NCI-H345 (cell line): ENCODE results near the gene ZNF57.
"Not testable (repeated sequence)": the region's sequence is repeated elsewhere in the genome, so short reads cannot be mapped to it uniquely, and the experiment has no call there.

Experiments
- DNase-seq: peaks from one replicate; lab custom pipeline; 2025; lab: John Stamatoyannopoulos, UW

The ZNF57 gene

DNA sequence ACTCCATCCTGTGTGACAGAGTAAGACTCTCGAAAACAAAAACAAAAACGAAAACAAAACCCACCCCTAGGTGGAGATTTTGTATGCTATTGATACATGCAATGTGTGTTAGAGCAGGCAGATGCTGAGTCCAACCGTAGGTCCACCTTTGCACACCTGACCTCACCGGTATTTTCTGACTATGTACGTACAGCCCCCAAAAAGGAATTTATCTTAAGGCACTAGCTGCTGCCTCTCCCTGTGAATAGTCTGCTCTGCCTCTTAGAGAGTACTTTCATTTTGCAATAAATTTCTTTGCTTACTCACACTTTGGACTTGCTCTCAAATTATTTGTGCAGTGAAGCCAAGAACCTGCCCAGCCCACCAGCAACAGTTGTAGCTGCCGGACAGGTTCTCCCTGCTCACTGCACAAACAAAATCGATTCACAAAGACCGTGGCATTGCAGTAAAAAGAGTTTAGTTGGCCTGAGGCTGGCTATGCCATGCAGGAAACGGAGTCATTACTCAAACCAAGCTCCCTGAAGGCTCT is 52.3 kb downstream of the ZNF57 start:
- DNase-seq, result peak; percentile 22

DNA sequence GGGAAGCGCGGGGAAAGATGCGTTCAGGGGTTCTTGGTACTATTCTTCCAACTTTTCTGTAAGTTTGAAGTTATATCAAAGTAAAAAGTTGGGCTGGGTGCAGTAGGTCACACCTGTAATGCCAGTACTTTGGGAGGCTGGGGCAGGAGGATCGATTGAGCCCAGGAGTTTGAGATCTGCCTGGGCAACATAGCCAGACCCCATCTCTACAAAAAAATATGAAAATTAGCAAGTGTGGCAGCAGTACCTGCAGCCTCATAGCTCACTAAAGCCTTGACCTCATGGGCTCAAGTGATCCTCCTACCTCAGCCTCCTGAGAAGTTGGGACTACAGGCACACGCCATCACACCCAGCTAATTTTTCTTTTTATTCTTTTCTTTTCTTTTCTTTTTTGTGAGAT is 56.4 kb downstream of the ZNF57 start:
- no peak for DNase-seq

DNA sequence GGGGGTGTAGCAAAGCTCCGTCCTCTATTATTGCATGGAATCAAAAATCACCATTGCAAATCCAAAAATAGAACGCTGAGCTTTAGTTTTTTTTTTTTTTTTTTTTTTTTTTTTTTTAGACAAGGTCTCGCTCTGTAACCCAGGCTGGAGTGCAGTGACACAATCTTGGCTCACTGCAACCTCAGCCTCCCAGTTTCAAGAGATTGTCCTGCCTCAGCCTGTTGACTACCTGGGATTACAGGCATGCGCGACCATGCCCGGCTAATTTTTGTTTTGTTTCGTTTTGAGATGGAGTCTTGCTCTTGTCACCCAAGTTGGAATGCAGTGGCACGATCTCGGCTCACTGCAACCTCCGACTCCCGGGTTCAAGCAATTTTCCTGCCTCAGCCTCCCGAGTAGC is 59.4 kb downstream of the ZNF57 start:
- no peak for DNase-seq

DNA sequence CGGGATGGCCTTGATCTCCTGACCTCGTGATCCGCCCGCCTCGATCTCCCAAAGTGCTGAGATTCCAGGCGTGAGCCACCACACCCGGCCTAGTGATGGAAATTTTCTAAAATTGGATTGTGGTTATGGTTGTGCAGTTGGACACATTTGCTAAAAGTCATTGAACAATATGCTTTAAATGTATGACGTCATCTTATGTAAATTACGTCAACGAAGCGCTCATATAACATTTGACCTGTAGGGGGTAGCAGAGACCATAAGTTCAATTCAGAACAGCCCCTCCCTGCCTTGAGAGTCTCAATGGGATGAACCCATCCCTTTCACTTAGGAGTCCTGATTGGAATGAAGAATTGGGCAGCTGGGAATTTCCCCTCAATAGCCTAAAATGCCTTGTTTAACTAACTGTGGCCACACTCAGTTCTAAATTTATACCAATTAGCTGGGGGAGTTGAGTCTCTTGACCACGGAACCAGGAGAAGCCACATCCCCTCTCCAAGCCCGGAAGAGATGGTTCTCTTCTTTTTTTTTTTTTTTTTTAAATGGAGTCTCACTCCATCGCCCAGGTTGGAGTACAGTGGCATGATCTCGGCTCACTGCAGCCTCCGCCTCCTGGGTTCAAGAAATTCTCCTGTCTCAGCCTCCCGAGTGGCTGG is 61.4 kb downstream of the ZNF57 start:
- DNase-seq, result peak; percentile 86

DNA sequence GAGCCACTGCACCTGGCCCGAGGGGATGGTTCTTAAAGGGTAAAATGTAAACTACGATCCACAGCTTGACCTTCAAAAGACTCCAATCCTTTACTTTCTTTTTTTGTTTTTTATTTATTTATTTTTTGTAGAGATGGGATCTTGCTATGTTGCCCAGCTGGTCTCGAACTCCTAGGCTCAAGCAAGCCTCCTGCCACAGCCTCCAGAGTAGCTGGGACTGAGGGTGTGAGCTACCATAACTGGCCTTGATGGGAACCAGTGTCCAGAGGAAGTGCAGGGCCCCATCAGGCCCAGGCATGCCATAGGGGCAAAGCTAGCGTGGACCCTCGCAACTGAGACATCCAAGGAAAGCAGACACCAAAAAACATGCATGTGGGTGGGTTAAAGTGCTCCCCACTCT is 62.4 kb downstream of the ZNF57 start:
- no peak for DNase-seq

DNA sequence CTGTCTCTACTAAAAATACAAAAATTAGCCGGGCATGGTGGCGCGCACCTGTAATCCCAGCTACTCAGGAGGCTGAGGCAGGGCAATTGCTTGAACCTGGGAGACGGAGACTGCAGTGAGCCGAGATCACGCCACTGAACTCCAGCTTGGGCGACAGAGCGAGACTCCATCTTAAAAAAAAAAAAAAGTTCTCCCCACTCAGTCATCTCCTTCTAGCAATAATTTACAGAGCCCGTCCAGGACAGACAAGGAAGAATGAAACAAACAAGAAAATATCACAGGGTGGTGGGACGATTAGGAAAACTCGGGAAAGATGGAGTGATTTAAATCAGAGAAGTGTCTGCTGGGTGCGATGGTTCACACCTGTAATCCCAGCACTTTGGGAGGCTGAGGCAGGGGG is 62.9 kb downstream of the ZNF57 start:
- DNase-seq, result not testable (repeated sequence)

DNA sequence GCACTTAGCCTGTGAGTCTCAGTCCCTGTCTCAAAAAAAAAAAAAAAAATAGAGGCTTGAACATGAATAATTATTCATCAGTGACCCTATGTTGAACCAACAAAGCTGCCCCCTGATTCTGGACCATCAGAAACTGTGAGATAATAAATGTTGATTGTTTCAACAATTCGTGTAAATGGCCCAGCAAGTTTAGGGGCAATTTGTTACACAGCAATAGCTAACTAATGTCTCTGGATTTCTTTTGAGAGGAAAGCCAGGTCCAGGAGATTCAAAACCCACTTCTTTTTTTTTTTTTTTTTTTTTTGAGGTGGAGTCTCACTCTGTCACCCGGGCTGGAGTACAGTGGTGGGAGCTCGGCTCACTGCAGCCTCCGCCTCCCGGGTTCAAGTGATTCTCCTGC is 64.1 kb downstream of the ZNF57 start:
- DNase-seq, result no peak

DNA sequence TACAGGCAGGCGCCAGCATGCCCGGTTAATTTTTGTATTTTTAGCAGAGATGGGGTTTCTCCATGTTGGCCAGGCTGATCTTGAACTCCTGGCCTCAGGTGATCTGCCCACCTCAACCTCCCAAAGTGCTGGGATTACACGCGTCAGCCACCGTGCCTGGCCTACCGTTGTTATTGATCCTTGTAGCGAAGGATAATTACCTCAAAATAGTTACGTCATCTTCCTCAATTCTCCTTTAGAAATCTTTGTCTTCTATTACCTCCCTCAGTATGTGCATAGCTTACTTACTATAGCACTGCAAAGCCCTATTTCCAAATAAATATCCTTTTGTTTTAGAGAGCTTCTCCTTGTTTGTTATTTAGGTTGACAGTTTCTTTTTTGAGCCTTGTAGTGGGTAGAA is 67.2 kb downstream of the ZNF57 start:
- no peak for DNase-seq
